ENCODE results near the gene DYSF. TPM values are rescaled to one million over a fixed set of nuclear protein-coding genes. Genes with fewer than 3 reads are reported as not detected.

DYSF gene
- polyA plus RNA-seq, 4 donors, result 0.67 to 5.0 (median 3.2) TPM

DNA sequence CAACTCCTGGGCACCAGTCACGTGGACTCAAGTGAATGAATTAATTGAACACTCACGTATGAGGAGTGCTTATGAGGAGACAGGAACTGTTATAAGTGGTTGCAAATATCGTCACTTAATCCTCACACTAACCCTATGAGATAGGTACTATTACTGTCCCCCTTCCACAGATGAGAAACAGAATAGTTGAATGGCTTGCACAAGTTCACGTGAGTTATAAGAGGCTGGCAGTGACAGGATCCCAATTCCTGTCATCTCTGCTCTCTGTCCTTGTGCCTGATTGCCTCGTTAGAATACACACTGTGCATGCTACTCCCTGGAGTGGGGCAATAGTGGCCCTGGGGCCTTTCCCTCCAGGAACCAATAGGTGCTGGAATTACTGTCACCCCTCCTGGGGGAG is 253.5 kb downstream of the DYSF start:
- H3K4me1 ChIP-seq (ENCODE audit: control insufficient read depth in 3 of 3, insufficient read depth in 2 of 3, low read depth in 1 of 3, low read length in 2 of 3), result peaks cover 0 to 10% (median 0%) of the 10 kb centered on the region in 3 donors
- no peak overlapping the region for H3K4me3 ChIP-seq (ENCODE audit: low read depth in 1 of 3, low read length in 3 of 3)
- no peaks in the 10 kb centered on the region for H3K9me3 ChIP-seq (ENCODE audit: control insufficient read depth in 2 of 2, insufficient read depth in 1 of 2, low read depth in 1 of 2, low read length in 1 of 2)
- 74 to 83% (median 80%) methylated on average over 5 of the region's 5 CpGs for WGBS, 3 donors
- FAIRE-seq, result no peak
- H3K27me3 ChIP-seq (ENCODE audit: control insufficient read depth in 3 of 3, insufficient read depth in 3 of 3, low read length in 3 of 3), result no peaks in the 10 kb centered on the region
- no peak overlapping the region for H3K27ac ChIP-seq (ENCODE audit: low read depth in 1 of 3, low read length in 2 of 3)
- H3K36me3 ChIP-seq (ENCODE audit: control insufficient read depth in 3 of 3, insufficient read depth in 2 of 3, low read depth in 1 of 3, low read length in 3 of 3), result no peaks in the 10 kb centered on the region
- DNase-seq, result no peak

DNA sequence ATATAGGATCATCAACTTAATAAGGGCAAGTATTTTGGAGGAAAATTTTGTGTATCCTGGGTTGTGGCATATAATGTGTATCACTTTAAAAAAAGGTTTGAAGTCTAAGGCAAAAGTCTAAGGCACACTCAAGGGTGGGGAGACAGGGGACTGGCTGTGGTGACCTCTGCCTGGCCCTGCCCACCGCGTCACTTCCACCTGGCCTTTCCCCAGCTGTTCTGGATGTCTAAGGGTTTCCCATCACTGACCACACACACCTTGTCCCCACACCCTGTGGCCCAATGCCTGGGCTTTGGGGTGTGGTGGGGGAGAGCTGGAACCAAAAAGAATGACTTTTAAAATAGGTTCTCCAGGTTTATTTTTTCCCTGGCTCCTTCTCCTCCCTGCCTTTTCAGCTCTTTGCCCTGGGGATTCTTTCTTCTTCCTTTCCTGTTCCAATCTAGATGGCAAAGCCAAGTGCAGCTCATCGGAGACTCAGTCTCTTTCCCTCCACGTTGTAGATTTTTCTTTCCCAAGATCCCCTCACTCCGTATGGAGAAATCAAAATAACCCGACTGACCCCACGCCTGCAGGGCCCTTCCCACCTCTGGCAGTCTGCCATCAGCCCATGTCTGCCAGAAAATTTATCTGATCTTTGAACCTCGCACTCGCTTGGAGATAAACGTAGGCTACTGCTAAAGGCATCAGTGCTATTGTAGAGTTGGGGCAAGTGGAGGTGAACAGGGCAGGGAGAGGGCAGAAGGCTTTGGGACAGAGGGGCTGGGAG is 257.2 kb downstream of the DYSF start:
- H3K9me3 ChIP-seq (ENCODE audit: control insufficient read depth in 2 of 2, insufficient read depth in 1 of 2, low read depth in 1 of 2, low read length in 1 of 2), result no peaks in the 10 kb centered on the region
- DNase-seq (peak; percentile 47 to 68), FAIRE-seq (no peak)
- no peaks in the 10 kb centered on the region for H3K27me3 ChIP-seq (ENCODE audit: control insufficient read depth in 3 of 3, insufficient read depth in 3 of 3, low read length in 3 of 3)
- H3K36me3 ChIP-seq (ENCODE audit: control insufficient read depth in 3 of 3, insufficient read depth in 2 of 3, low read depth in 1 of 3, low read length in 3 of 3), result no peaks in the 10 kb centered on the region
- H3K4me3 ChIP-seq (ENCODE audit: low read depth in 1 of 3, low read length in 3 of 3), result no peak overlapping the region
- 18 to 46% (median 32%) methylated on average over 10 of the region's 10 CpGs for WGBS, 3 donors
- H3K27ac ChIP-seq (ENCODE audit: low read depth in 1 of 3, low read length in 2 of 3), result no peak overlapping the region
- H3K4me1 ChIP-seq (ENCODE audit: control insufficient read depth in 3 of 3, insufficient read depth in 2 of 3, low read depth in 1 of 3, low read length in 2 of 3), result peaks cover 2 to 15% (median 4%) of the 10 kb centered on the region in 3 donors

DNA sequence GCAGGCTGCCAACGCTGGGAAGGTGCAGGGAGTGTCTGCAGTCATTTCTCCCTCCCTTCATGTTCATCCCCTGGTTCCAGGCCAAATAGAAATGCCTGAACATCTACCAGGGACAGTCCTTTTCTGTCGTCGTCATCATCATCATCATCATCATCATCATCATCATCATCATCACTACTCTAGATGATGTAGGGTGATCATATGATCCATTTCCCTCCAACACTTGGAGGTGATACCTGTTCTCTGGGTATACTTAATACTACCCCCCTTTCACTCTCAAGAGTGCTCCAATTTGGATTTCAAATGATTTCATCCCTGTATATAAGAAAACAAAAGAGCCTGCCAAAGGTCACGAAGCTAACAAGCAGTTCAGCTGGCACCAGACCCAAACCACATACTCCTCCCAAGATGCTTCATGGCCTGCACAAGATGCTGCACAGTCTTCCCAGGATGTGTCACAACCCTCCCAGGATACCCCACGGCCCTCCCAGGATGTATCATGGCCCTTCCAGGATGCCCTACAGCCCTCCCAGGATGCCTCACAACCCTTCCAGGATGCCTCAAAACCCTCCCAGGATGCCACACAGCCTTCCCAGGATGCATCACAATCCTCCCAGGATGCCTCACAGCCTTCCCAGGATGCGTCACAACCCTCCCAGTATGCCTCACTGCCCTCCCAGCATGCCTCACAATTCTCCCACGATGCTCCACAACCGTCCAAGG is 257.9 kb downstream of the DYSF start:
- H3K36me3 ChIP-seq (ENCODE audit: control insufficient read depth in 3 of 3, insufficient read depth in 2 of 3, low read depth in 1 of 3, low read length in 3 of 3), result no peaks in the 10 kb centered on the region
- FAIRE-seq (no peak), DNase-seq (no peak)
- no peak overlapping the region for H3K4me3 ChIP-seq (ENCODE audit: low read depth in 1 of 3, low read length in 3 of 3)
- no peaks in the 10 kb centered on the region for H3K9me3 ChIP-seq (ENCODE audit: control insufficient read depth in 2 of 2, insufficient read depth in 1 of 2, low read depth in 1 of 2, low read length in 1 of 2)
- WGBS, 3 donors, result 38 to 57% (median 45%) methylated on average over 8 of the region's 8 CpGs
- H3K27ac ChIP-seq (ENCODE audit: low read depth in 1 of 3, low read length in 2 of 3), result no peak overlapping the region
- peaks cover 2 to 15% (median 4%) of the 10 kb centered on the region in 3 donors for H3K4me1 ChIP-seq (ENCODE audit: control insufficient read depth in 3 of 3, insufficient read depth in 2 of 3, low read depth in 1 of 3, low read length in 2 of 3)
- H3K27me3 ChIP-seq (ENCODE audit: control insufficient read depth in 3 of 3, insufficient read depth in 3 of 3, low read length in 3 of 3), result no peaks in the 10 kb centered on the region

DNA sequence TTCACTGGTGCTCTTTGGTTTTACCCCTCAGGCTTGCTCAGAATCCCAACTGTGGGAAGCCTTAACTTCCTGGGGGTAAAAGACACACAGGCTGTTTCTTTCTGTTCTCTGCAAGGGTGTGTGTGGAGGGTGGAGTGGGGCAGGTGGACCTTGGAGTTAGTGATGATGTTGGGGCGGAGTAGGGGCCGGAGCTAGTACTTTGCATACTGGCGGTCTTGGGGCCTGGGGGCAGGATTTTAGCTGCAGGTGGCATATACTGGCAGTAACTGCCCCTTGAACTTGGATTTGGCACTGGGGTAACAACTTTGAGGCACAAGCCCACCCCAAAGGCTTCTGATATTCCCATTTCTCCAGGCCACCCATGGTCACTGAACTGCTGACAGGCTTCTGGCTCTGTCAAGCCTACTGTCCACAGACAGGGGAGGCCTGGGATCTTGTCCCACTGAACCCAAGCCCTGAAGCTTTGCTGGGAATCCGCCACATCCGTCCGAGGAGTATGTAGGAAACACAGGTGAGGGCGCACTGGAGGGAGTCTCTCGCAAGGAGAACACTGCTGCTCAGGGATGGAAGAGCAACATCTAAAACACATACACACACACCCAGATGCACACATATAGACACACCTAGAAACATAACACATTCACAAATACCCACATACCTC is 258.9 kb downstream of the DYSF start:
- H3K9me3 ChIP-seq (ENCODE audit: control insufficient read depth in 2 of 2, insufficient read depth in 1 of 2, low read depth in 1 of 2, low read length in 1 of 2), result no peaks in the 10 kb centered on the region
- WGBS, 3 donors, result 70 to 87% (median 75%) methylated on average over 8 of the region's 8 CpGs

DNA sequence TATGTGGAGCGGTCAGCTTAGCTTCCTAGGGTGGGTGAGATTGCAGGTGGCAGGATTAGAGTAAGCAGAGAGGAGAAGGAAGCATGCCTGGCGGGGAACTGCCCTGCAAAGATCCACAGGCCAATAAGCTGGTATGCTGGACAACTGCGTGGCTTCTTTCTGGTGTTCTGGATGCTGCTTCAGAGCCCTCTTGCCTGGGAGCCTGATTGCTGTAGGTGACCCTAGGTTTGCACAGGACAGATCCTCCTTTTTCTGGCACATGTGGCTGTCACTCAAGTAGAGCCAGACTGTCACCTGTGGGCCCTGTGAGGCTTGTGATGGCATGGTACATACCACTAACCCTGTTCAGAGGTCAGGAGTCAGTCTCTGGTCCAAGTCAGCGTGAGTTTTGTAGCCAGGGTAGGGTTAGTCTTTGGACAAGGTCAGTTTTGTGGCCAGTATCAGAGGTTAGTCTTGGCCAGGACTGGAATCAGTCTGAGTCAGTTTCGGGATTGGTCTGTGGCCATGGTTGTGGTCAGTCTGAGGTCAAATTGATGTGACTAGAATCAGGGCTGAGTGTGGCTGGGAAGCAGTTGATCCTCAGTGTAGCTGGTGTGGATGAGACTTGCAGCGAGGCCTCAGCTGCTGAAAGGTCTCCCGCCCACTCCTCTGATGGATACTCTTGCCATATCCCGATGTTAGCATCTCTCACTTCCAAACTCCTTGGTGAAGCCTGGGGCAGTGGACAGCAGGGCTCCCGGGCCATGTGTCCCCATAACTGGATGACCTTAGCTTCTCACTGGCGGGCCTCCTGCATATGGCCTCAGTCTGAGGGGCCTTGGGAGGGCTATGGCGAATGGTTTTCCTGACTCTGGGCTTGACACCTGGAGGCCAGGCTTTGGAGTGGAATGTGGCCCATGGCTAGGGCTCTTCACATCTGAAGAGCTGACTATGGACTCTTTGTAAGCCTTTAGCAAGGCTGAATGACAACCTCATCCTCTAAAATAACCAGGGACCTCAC is 260.5 kb downstream of the DYSF start:
- peaks cover 2 to 15% (median 4%) of the 10 kb centered on the region in 3 donors for H3K4me1 ChIP-seq (ENCODE audit: control insufficient read depth in 3 of 3, insufficient read depth in 2 of 3, low read depth in 1 of 3, low read length in 2 of 3)
- FAIRE-seq (no peak), DNase-seq (no peak)
- H3K27me3 ChIP-seq (ENCODE audit: control insufficient read depth in 3 of 3, insufficient read depth in 3 of 3, low read length in 3 of 3), result no peaks in the 10 kb centered on the region
- no peaks in the 10 kb centered on the region for H3K9me3 ChIP-seq (ENCODE audit: control insufficient read depth in 2 of 2, insufficient read depth in 1 of 2, low read depth in 1 of 2, low read length in 1 of 2)
- H3K4me3 ChIP-seq (ENCODE audit: low read depth in 1 of 3, low read length in 3 of 3), result no peak overlapping the region
- H3K27ac ChIP-seq (ENCODE audit: low read depth in 1 of 3, low read length in 2 of 3), result no peak overlapping the region
- 83 to 87% (median 84%) methylated on average over 11 of the region's 11 CpGs for WGBS, 3 donors
- no peaks in the 10 kb centered on the region for H3K36me3 ChIP-seq (ENCODE audit: control insufficient read depth in 3 of 3, insufficient read depth in 2 of 3, low read depth in 1 of 3, low read length in 3 of 3)

More for the DNA sequence above, 258.9 kb downstream of the DYSF start:
- peak; percentile 31 to 52 for DNase-seq
- H3K27ac ChIP-seq (ENCODE audit: low read depth in 1 of 3, low read length in 2 of 3), result no peak overlapping the region
- no peak for FAIRE-seq
- H3K27me3 ChIP-seq (ENCODE audit: control insufficient read depth in 3 of 3, insufficient read depth in 3 of 3, low read length in 3 of 3), result no peaks in the 10 kb centered on the region
- peaks cover 2 to 15% (median 4%) of the 10 kb centered on the region in 3 donors for H3K4me1 ChIP-seq (ENCODE audit: control insufficient read depth in 3 of 3, insufficient read depth in 2 of 3, low read depth in 1 of 3, low read length in 2 of 3)
- H3K4me3 ChIP-seq (ENCODE audit: low read depth in 1 of 3, low read length in 3 of 3), result no peak overlapping the region
- no peaks in the 10 kb centered on the region for H3K36me3 ChIP-seq (ENCODE audit: control insufficient read depth in 3 of 3, insufficient read depth in 2 of 3, low read depth in 1 of 3, low read length in 3 of 3)

DNA sequence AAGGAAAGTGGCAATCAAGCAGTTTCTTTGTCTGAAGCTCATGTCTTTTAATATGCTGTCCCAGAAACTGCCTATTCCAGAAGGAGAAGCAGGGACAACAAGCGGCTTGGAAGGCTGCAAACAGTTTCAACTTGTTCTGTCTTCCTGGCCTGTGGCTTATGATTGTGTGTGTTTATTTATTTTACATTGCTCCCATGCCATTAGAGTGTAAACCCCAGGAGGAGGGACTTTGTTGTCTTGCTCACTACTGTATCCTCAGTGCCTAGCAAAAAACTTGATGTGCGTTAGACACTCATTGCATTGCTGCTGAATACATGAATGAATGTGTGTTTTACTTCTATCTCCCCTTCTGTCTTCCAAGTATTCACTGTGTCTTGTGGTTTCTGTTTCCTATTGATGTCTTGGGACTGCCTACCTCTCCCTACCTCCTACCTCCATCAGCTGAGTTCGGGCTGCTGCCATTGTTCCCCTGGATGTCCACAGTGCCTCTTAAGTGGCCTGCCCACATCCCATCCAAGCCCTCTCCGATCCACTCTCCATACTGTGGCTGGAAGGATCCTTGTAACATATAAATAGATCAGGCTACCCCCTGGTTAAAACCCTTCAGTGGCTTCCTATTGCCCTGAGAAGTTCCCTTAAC is 261.4 kb downstream of the DYSF start:
- Histone ChIP-seq H3K27ac (ENCODE audit: low read depth in 1 of 3, low read length in 2 of 3) (no peak overlapping the region), H3K27me3 (ENCODE audit: control insufficient read depth in 3 of 3, insufficient read depth in 3 of 3, low read length in 3 of 3) (no peaks in the 10 kb centered on the region), H3K4me1 (ENCODE audit: control insufficient read depth in 3 of 3, insufficient read depth in 2 of 3, low read depth in 1 of 3, low read length in 2 of 3) (peaks cover 2 to 15% (median 4%) of the 10 kb centered on the region in 3 donors), H3K9me3 (ENCODE audit: control insufficient read depth in 2 of 2, insufficient read depth in 1 of 2, low read depth in 1 of 2, low read length in 1 of 2) (no peaks in the 10 kb centered on the region), H3K4me3 (ENCODE audit: low read depth in 1 of 3, low read length in 3 of 3) (no peak overlapping the region), H3K36me3 (ENCODE audit: control insufficient read depth in 3 of 3, insufficient read depth in 2 of 3, low read depth in 1 of 3, low read length in 3 of 3) (no peaks in the 10 kb centered on the region)
- 80 to 87% (median 82%) methylated on average over 4 of the region's 4 CpGs for WGBS, 3 donors
- FAIRE-seq (no peak), DNase-seq (no peak)

DNA sequence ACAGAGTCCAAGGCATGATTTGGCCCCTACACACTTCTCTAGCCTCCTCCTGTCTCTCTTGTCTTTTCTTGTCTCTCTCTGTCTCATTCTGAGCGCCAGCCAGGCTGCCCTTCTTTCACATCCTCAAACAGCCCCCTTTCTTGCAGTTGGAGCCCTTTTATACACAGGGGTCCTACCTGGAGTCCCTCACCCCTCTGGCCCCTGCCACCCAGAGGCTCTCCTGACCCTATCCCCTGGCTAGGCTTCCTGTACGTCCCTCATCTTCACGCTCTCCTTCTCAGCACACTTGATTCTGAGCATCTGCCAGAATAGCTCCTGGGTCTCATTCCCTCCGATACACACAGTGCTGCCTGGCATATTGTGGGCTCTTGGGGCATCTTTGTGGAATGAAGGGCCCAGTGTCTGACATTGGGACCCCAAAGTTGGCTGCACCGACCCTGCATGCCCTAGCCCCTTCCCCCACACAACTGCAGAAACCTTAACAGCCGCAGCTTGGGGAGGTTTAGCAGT is 261.9 kb downstream of the DYSF start:
- no peaks in the 10 kb centered on the region for H3K36me3 ChIP-seq (ENCODE audit: control insufficient read depth in 3 of 3, insufficient read depth in 2 of 3, low read depth in 1 of 3, low read length in 3 of 3)
- FAIRE-seq (no peak), DNase-seq (no peak)
- no peaks in the 10 kb centered on the region for H3K27me3 ChIP-seq (ENCODE audit: control insufficient read depth in 3 of 3, insufficient read depth in 3 of 3, low read length in 3 of 3)
- H3K27ac ChIP-seq (ENCODE audit: low read depth in 1 of 3, low read length in 2 of 3), result no peak overlapping the region
- peaks cover 2 to 15% (median 4%) of the 10 kb centered on the region in 3 donors for H3K4me1 ChIP-seq (ENCODE audit: control insufficient read depth in 3 of 3, insufficient read depth in 2 of 3, low read depth in 1 of 3, low read length in 2 of 3)
- no peaks in the 10 kb centered on the region for H3K9me3 ChIP-seq (ENCODE audit: control insufficient read depth in 2 of 2, insufficient read depth in 1 of 2, low read depth in 1 of 2, low read length in 1 of 2)
- WGBS, 3 donors, result 90 to 93% (median 91%) methylated on average over 6 of the region's 6 CpGs
- H3K4me3 ChIP-seq (ENCODE audit: low read depth in 1 of 3, low read length in 3 of 3), result no peak overlapping the region
